IMR-90 (cell line): ENCODE data around the gene CTSF. TPM values are rescaled to one million over a fixed set of nuclear protein-coding genes. Genes with fewer than 3 reads are reported as not detected.
A peak's percentile ranks its signal among the peaks of the same experiment; 100 is the strongest.

Source experiments
- ATAC-seq: fragments of 200-7000 bp; cut with Tn5 transposase; 2 replicates; pipeline ENCODE4 v1.9.1; 2020; ENCODE audit warnings: low read depth, mild to moderate bottlenecking, moderate library complexity
- BruUV-seq: library from RNA; stranded (reverse); fragments of 400-500 nt; replicated peaks from 2 replicates; lab custom pipeline; 2021; lab: Mats Ljungman, UMichigan
- CTCF ChIA-PET: fragments of 300-600 bp; formaldehyde crosslinking; extraction: SDS; loops from one replicate; lab custom pipeline; 2021; ENCODE audit warnings: antibody characterized with exemption; lab: Yijun Ruan, JAX
- POLR2A ChIA-PET: fragments of 300-600 bp; sonication (Branson Sonifier 250); formaldehyde crosslinking; loops from one replicate; lab custom pipeline; 2022; ENCODE audit warnings: antibody characterized with exemption; ENCODE audit not compliant: unreplicated experiment; lab: Charles Lee
- DNase-seq: peaks from one replicate; pipeline ENCODE4 v3.0.0; 2013
- H2AFZ ChIP-seq: replicated peaks from 2 replicates; pipeline ENCODE3; 2013; ENCODE audit warnings: low read length, mild to moderate bottlenecking; ENCODE audit not compliant: poor library complexity
- H2AK5ac ChIP-seq: 2 replicates; pipeline ENCODE4 v1.6.1; 2013; ENCODE audit warnings: low read depth, low read length, inconsistent platforms
- H2AK9ac ChIP-seq: replicated peaks from 2 replicates; pipeline ENCODE3; 2013; ENCODE audit warnings: mild to moderate bottlenecking, low read depth, low read length, moderate library complexity; ENCODE audit not compliant: poor library complexity
- H2BK120ac ChIP-seq: 2 replicates; pipeline ENCODE4 v1.6.1; 2013; ENCODE audit warnings: low read depth, low read length, inconsistent platforms
- H2BK15ac ChIP-seq: 3 replicates; pipeline ENCODE4 v1.6.1; 2013; ENCODE audit warnings: low read depth, low read length, inconsistent platforms
- H2BK20ac ChIP-seq: 2 replicates; pipeline ENCODE4 v1.6.1; 2013; ENCODE audit warnings: low read depth, mild to moderate bottlenecking, inconsistent platforms, low read length, moderate library complexity
- H2BK5ac ChIP-seq: 2 replicates; pipeline ENCODE4 v1.6.1; 2013; ENCODE audit warnings: mild to moderate bottlenecking, low read depth, low read length, inconsistent platforms; ENCODE audit not compliant: poor library complexity, severe bottlenecking
- H3K14ac ChIP-seq: replicated peaks from 2 replicates; pipeline ENCODE4 v1.6.1; 2013; ENCODE audit warnings: low read depth, low read length, inconsistent platforms
- H3K18ac ChIP-seq: 2 replicates; pipeline ENCODE4 v1.6.1; 2013; ENCODE audit warnings: low read depth, low read length, control low read depth
- H3K23ac ChIP-seq: 2 replicates; pipeline ENCODE4 v1.6.1; 2013; ENCODE audit warnings: low read depth, low read length, inconsistent platforms
- H3K27ac ChIP-seq: 2 replicates; pipeline ENCODE4 v1.5.1; 2013; ENCODE audit warnings: mild to moderate bottlenecking, control low read depth, low read length; ENCODE audit not compliant: insufficient read depth
- H3K27me3 ChIP-seq: 2 replicates; pipeline ENCODE4 v1.6.1; 2013; ENCODE audit warnings: low read length; ENCODE audit not compliant: control insufficient read depth, insufficient read depth
- H3K36me3 ChIP-seq: 2 replicates; pipeline ENCODE4 v1.6.1; 2013; ENCODE audit warnings: low read length, mixed read lengths; ENCODE audit not compliant: control insufficient read depth, insufficient read depth
- H3K4ac ChIP-seq: 2 replicates; pipeline ENCODE4 v1.6.1; 2013; ENCODE audit warnings: low read depth, low read length, inconsistent platforms
- H3K4me1 ChIP-seq: 2 replicates; pipeline ENCODE4 v1.6.1; 2013; ENCODE audit warnings: low read length, mixed read lengths; ENCODE audit not compliant: control insufficient read depth, insufficient read depth
- H3K4me2 ChIP-seq: 2 replicates; pipeline ENCODE4 v1.6.1; 2013; ENCODE audit warnings: low read depth, mild to moderate bottlenecking, control low read depth, low read length, moderate library complexity
- H3K4me3 ChIP-seq: 2 replicates; pipeline ENCODE4 v1.5.1; 2013; ENCODE audit warnings: low read depth, mild to moderate bottlenecking, control low read depth, low read length, moderate library complexity; ENCODE audit not compliant: insufficient read depth
- H3K56ac ChIP-seq: 2 replicates; pipeline ENCODE4 v1.6.1; 2013; ENCODE audit warnings: low read length, inconsistent platforms; ENCODE audit not compliant: insufficient read depth; ENCODE audit errors: extremely low read depth
- H3K79me1 ChIP-seq, 2 experiments: 2 replicates each; pipeline ENCODE4 v1.6.1; 2013; ENCODE audit warnings: low read length in 2 of 2, inconsistent platforms in 1 of 2, low read depth in 1 of 2
- H3K9ac ChIP-seq: 2 replicates; pipeline ENCODE4 v1.6.1; 2013; ENCODE audit warnings: low read depth, low read length, control low read depth
- H3K9me1 ChIP-seq: 2 replicates; pipeline ENCODE4 v1.6.1; 2013; ENCODE audit warnings: low read length, inconsistent platforms; ENCODE audit not compliant: insufficient read depth
- H3K9me3 ChIP-seq: 2 replicates; pipeline ENCODE4 v1.6.1; 2013; ENCODE audit warnings: low read length; ENCODE audit not compliant: control insufficient read depth, insufficient read depth
- H4K20me1 ChIP-seq: 2 replicates; pipeline ENCODE4 v1.6.1; 2013; ENCODE audit warnings: low read length, inconsistent platforms; ENCODE audit not compliant: insufficient read depth
- H4K5ac ChIP-seq: 2 replicates; pipeline ENCODE4 v1.6.1; 2013; ENCODE audit warnings: mild to moderate bottlenecking, low read depth, low read length, control low read depth
- H4K8ac ChIP-seq, 2 experiments: 2 replicates each; pipeline ENCODE4 v1.6.1; 2013; ENCODE audit warnings: low read depth in 2 of 2, low read length in 2 of 2, control low read depth in 1 of 2, inconsistent platforms in 1 of 2
- H4K91ac ChIP-seq: 2 replicates; pipeline ENCODE4 v1.6.1; 2013; ENCODE audit warnings: low read depth, low read length, inconsistent platforms; ENCODE audit not compliant: insufficient read depth
- BHLHE40 ChIP-seq: fragments of 150-350 bp; IDR thresholded peaks from 2 replicates; pipeline ENCODE4 v1.6.1; 2016; ENCODE audit warnings: mild to moderate bottlenecking, low read depth, low read length
- CEBPB ChIP-seq: IDR thresholded peaks from 2 replicates; pipeline ENCODE4 v1.6.1; 2012; ENCODE audit warnings: low read depth, low read length, improper control_type of control experiment
- CHD1 ChIP-seq: IDR thresholded peaks from 2 replicates; pipeline ENCODE4 v1.6.1; 2012; ENCODE audit warnings: low read depth, low read length, improper control_type of control experiment
- CTCF ChIP-seq: conservative IDR thresholded peaks from 2 replicates; pipeline ENCODE4 v1.5.1; 2012; ENCODE audit warnings: mild to moderate bottlenecking, low read depth, low read length, improper control_type of control experiment
- ELK1 ChIP-seq: fragments of 150-350 bp; IDR thresholded peaks from 2 replicates; pipeline ENCODE4 v1.6.1; 2016; ENCODE audit warnings: low read depth, mild to moderate bottlenecking, low read length, moderate library complexity, borderline replicate concordance
- FOS ChIP-seq: fragments of 150-350 bp; IDR thresholded peaks from 2 replicates; pipeline ENCODE4 v1.6.1; 2016; ENCODE audit warnings: low read depth, low read length
- MAFK ChIP-seq: IDR thresholded peaks from 2 replicates; pipeline ENCODE4 v1.6.1; 2012; ENCODE audit warnings: low read depth, low read length, improper control_type of control experiment
- MAZ ChIP-seq: IDR thresholded peaks from 2 replicates; pipeline ENCODE4 v1.6.1; 2012; ENCODE audit warnings: low read depth, mild to moderate bottlenecking, low read length, improper control_type of control experiment, moderate library complexity, borderline replicate concordance
- NFE2L2 ChIP-seq: fragments of 150-350 bp; IDR thresholded peaks from 2 replicates; pipeline ENCODE4 v1.6.1; 2016; ENCODE audit warnings: low read depth, mild to moderate bottlenecking, low read length
- POLR2A ChIP-seq: IDR thresholded peaks from 2 replicates; pipeline ENCODE4 v1.6.1; 2012; ENCODE audit warnings: mild to moderate bottlenecking, low read depth, low read length
- RAD21 ChIP-seq: IDR thresholded peaks from 2 replicates; pipeline ENCODE4 v1.6.1; 2012; ENCODE audit warnings: low read length, improper control_type of control experiment
- SMC3 ChIP-seq: fragments of 150-350 bp; IDR thresholded peaks from 2 replicates; pipeline ENCODE4 v1.6.1; 2016; ENCODE audit warnings: low read depth, mild to moderate bottlenecking, antibody characterized with exemption, low read length, moderate library complexity
- USF2 ChIP-seq: fragments of 150-350 bp; IDR thresholded peaks from 2 replicates; pipeline ENCODE4 v1.6.1; 2017; ENCODE audit warnings: mild to moderate bottlenecking, antibody characterized with exemption, low read length, low read depth
- WGBS, 2 experiments: methylation state at CpG; one replicate each; pipeline versions ENCODE4 v1.1.5 to v1.1.7; 2013; ENCODE audit warnings: missing lambda C conversion rate in 2 of 2; ENCODE audit not compliant: insufficient read length in 1 of 2; ENCODE audit errors: extremely low coverage in 2 of 2; 5-methylcytosine and 5-hydroxymethylcytosine counted together
- dilution Hi-C: fragments of 300-500 bp; cut with HindIII; formaldehyde crosslinking; loops from one replicate; pipeline ENCODE4 v1.14.3; 2018; ENCODE audit warnings: low sequenced_read_pairs; ENCODE audit not compliant: unreplicated experiment
- in situ Hi-C: fragments of 300-500 bp; cut with MboI; formaldehyde crosslinking; loops from 3 replicates; pipeline ENCODE4 v1.14.3; 2019; ENCODE audit warnings: low sequenced_read_pairs, inconsistent platforms, mixed read lengths
- intact Hi-C: fragments of 100-400 bp; cut with micrococcal nuclease; formaldehyde crosslinking; loops from 2 replicates; pipeline ENCODE4 v1.10.0; 2022
- polyA plus RNA-seq, 3 experiments: library from polyadenylated mRNA; depleted of rRNA; stranded (reverse); fragments of >200 nt; gene quantifications; 2 replicates each; pipeline ENCODE4 v1.2.3, GENCODE V29; 2012; ENCODE audit warnings: low replicate concordance in 1 of 3
- total RNA-seq: library from RNA; depleted of rRNA; stranded (reverse); fragments of >200 nt; gene quantifications from 2 replicates; pipeline ENCODE4 v1.2.3, GENCODE V29; 2012

CTSF gene
- total and polyA plus RNA-seq, 2 of the 4 experiments (the other 2 are of a cell fraction): 4.1 to 16.0 TPM

GRCh38 chr11:66616379-66617154 is 48.2 kb upstream of the CTSF start, which contains the start of gene RBM14:
RBM14 (plus strand) TSS chr11:66616630; CDS start chr11:66616721, 91 bp downstream.
- Histone ChIP-seq H3K79me1 (peaks cover 5 to 47% of the 10 kb centered on the region in 2 experiments; a peak in 3 of 4 replicates), H2BK5ac (peak within 1 kb of the TSS; percentile 86), H3K4ac (peak within 1 kb of the TSS; percentile 96), H4K91ac (peak within 1 kb of the TSS; percentile 92), H2AK9ac (peak within 1 kb of the TSS; percentile 97), H2BK120ac (peak within 1 kb of the TSS; percentile 73; the same call in 1 of the 2 replicates), H3K9me3 (no peaks in the 10 kb centered on the region), H2AK5ac (peak within 1 kb of the TSS; percentile 97), H3K27me3 (no peaks in the 10 kb centered on the region), H2BK15ac (no peak within 1 kb of the TSS), H3K27ac (peak within 1 kb of the TSS; percentile 86), H3K14ac (peak within 1 kb of the TSS; percentile 95), H4K20me1 (peaks cover 51% of the 10 kb centered on the region), H3K4me1 (peaks cover 2% of the 10 kb centered on the region; the same call in 1 of the 2 replicates), H2BK20ac (no peak within 1 kb of the TSS), H4K5ac (peak within 1 kb of the TSS; percentile 66), H3K36me3 (peaks cover 6% of the 10 kb centered on the region; the same call in 1 of the 2 replicates), H3K9me1 (peaks cover 6% of the 10 kb centered on the region), H3K4me3 (peak within 1 kb of the TSS; percentile 65), H3K56ac (peak within 1 kb of the TSS; percentile 83), H3K4me2 (peak within 1 kb of the TSS; percentile 97), H3K23ac (peak within 1 kb of the TSS; percentile 97), H4K8ac (peak within 1 kb of the TSS; percentile 87 to 96), H3K18ac (peak within 1 kb of the TSS; percentile 16; the same call in 1 of the 2 replicates), H3K9ac (peak within 1 kb of the TSS; percentile 84), H2AFZ (peak within 1 kb of the TSS; percentile 98)
- intact Hi-C loops: loop anchor here (2.0 kb wide), 1 partner anchor 22 kb away; the partner anchor contains the start of gene RBM4
- DNase-seq: peak; percentile 99
- ATAC-seq: peak; percentile 95
- ChIA-PET POLR2A (interaction anchor here (0.5 to 1.6 kb wide), 6 partner anchors 9 to 110 kb away, joined by 3 to 14 read pairs (median 6); partner anchors contain the start of gene RBM4), CTCF (interaction anchor here (0.7 kb wide), 1 partner anchor 20 kb away, joined by 3 read pairs; no protein-coding TSS in a partner anchor)
- dilution Hi-C loops: no loop called here
- 1% methylated on average over 35 of the region's 90 CpGs; no CpG with 5 or more reads in 1 of the 2 experiments for whole genome bisulfite sequencing, 2 experiments
- BruUV-seq: no TSS peak
- in situ Hi-C loops: no loop called here
- 0 out of 2 replicates have a peak, but pooled peaks have one; percentile 67 for TF ChIP-seq CHD1
- no peak; the same call in 1 of the 2 replicates for TF ChIP-seq RAD21
- no peak for TF ChIP-seq CEBPB
- TF ChIP-seq NFE2L2: peak; percentile 7; the same call in 1 of the 2 replicates
- peak; percentile 5; the same call in 1 of the 2 replicates for TF ChIP-seq USF2
- no peak for TF ChIP-seq CTCF
- peak; percentile 40; the same call in 1 of the 2 replicates for TF ChIP-seq FOS
- TF ChIP-seq POLR2A: peak; percentile 99
- TF ChIP-seq MAZ: peak; percentile 91
- TF ChIP-seq SMC3: no peak
- no peak for TF ChIP-seq ELK1
- TF ChIP-seq MAFK: no peak
- peak; percentile 60; the same call in 1 of the 2 replicates for TF ChIP-seq BHLHE40
